GM13976 (cell line): Measurements from ENCODE around the gene ATAD3B.
"Not testable (repeated sequence)": the region's sequence is repeated elsewhere in the genome, so short reads cannot be mapped to it uniquely, and the experiment has no call there.

ENCODE experiments used
- DNase-seq: peaks from one replicate; pipeline ENCODE4 v3.0.0; 2012; ENCODE audit warnings: low spot score
- in situ Hi-C: fragments of 300-500 bp; cut with MboI; formaldehyde crosslinking; loops from one replicate; pipeline ENCODE4 v1.12.0; 2022; ENCODE audit warnings: low sequenced_read_pairs, mixed read lengths, inconsistent platforms; ENCODE audit not compliant: unreplicated experiment
- TF ChIP-seq, protein P1 (sequence below): IDR thresholded peaks from 2 replicates; pipeline ENCODE4 v1.5.1; 2012; ENCODE audit warnings: borderline replicate concordance, mild to moderate bottlenecking; ENCODE audit not compliant: insufficient read depth; ENCODE audit errors: extremely low read depth, missing control alignments, control extremely low read depth

Gene ATAD3B

GRCh38 chr1:1425753-1426495 lies 45.6 kb upstream of the ATAD3B start:
- TF ChIP-seq, protein P1, sequence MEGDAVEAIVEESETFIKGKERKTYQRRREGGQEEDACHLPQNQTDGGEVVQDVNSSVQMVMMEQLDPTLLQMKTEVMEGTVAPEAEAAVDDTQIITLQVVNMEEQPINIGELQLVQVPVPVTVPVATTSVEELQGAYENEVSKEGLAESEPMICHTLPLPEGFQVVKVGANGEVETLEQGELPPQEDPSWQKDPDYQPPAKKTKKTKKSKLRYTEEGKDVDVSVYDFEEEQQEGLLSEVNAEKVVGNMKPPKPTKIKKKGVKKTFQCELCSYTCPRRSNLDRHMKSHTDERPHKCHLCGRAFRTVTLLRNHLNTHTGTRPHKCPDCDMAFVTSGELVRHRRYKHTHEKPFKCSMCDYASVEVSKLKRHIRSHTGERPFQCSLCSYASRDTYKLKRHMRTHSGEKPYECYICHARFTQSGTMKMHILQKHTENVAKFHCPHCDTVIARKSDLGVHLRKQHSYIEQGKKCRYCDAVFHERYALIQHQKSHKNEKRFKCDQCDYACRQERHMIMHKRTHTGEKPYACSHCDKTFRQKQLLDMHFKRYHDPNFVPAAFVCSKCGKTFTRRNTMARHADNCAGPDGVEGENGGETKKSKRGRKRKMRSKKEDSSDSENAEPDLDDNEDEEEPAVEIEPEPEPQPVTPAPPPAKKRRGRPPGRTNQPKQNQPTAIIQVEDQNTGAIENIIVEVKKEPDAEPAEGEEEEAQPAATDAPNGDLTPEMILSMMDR = no peak
- peak; percentile 32 for DNase-seq
- in situ Hi-C loops = no loop called here

- in situ Hi-C loops = no loop called here
- TF ChIP-seq, protein P1 = no peak
- DNase-seq = peak; percentile 35
Measured at GRCh38 chr1:1426496-1427105, 45.0 kb upstream of the ATAD3B start.

DNA sequence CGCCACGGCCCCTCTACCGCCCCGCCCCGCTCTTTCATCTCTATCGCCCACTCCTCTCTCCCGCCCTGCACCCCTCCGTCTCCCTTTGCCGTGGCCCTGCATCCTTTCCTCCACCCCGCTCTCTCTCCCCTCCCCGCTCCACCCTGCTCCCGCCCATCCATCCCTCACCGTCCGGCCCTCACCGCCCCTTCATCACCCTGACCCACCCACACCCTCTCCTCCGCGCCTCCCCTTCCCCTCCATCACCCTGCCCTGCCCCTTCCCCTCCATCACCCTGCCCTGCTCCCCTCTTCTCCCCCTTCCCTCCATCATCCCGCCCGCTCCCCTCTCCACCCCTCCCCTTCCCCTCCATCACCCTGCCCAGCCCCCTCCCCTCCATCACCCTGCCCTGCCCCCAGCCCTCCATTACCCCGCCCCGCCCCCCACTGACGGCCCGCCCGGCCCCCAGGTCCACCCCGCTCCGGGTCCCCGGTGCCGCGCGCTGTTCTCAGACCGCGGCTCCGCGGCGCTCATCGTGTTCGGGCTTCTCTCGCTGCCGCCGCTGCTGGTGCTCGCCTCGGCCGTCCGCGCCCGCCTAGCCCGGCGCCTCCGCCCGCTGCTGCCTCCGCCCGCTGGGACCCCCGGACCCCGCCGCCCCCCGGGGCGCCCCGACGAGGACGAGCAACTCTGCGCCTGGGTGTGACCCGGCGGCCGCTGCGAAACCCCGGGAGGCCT lies 44.3 kb upstream of the ATAD3B start:
- in situ Hi-C loops = no loop called here
- DNase-seq = peak; percentile 65
- TF ChIP-seq, protein P1 = no peak

GRCh38 chr1:1427820-1428148 lies 43.8 kb upstream of the ATAD3B start:
- TF ChIP-seq, protein P1 = no peak
- no peak for DNase-seq
- in situ Hi-C loops = no loop called here

DNA sequence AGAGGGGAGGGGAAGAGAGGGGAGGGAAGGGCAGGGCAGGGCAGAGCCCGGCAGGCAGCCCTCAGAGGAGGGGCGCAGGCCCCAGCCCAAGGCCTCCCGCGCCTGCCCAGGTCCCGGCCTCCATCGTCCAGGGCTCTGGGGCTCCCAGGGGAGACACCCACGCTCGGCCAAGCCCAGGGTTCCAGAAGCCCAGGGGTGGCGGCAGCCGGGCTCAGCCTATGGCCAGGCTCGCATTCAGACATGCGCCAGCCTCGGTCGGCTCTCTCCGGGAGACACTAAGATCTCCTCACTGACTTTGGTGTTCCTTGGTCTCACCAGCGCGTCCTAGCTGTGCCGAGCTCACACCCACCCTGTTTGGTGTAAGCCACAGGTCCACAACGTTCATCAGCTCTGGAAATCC lies 43.4 kb upstream of the ATAD3B start:
- TF ChIP-seq, protein P1 = no peak
- no peak for DNase-seq
- in situ Hi-C loops = no loop called here

- in situ Hi-C loops, DNase-seq: not testable (repeated sequence)
Measured at GRCh38 chr1:1428967-1429366, 42.6 kb upstream of the ATAD3B start.

DNA sequence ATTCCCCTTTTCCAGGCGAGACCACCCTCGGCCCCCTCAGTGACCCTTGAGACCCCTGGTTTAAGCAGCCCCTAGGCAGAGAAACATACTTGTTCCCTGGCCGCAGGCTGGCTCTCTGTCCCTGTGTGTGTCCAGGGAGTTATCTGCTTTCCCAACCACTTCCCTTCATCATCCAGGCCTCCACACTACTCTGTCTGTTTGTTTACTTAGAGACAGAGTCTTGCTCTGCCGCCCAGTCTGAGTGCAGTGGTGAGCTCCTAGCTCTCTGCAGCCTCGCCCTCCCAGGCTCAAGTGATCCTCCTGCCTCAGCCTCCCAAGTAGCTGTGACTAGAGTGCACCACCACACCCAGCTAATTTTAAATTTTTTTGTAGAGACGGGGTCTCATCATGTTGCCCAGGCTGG lies 41.9 kb upstream of the ATAD3B start:
- in situ Hi-C loops = no loop called here
- no peak for DNase-seq
- TF ChIP-seq, protein P1 = no peak
